ENCODE results near the gene THBS2.

THBS2 gene

DNA sequence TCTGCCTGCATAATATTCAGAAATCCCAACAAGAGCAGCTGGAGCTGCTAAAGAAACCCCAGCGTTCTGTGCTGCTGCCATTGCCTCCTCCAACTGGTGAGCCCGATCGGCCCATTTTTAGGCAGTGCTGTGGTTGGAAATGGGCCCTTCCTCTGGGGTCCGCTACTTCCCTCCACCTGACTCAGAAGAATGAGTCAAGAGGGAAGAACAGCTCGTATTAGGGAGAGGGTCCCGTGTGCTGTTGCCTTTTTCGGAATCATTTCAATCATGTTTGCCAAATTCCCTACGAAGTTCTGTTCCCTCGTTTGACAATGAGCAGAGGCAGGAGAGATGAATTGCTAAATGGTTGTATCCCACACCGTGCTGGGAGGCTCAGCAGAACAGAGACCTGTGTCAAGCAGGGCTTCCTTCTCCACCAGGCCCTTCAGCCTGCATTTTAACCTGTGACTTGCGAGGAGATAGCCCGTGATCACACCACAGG lies 38.4 kb downstream of the THBS2 start:
- TF ChIP-seq ZFP3 (CRISPR knock-in tag; IDR thresholded peaks at IDR 0.05), result 0 out of 2 replicates have a peak, but pooled peaks have one; percentile 18
- TF ChIP-seq BACH2 (CRISPR knock-in tag; IDR thresholded peaks at IDR 0.05; ENCODE audit: borderline replicate concordance), result no peak
- ATAC-seq, result peak; percentile 7; the same call in 2 of the 3 replicates

DNA sequence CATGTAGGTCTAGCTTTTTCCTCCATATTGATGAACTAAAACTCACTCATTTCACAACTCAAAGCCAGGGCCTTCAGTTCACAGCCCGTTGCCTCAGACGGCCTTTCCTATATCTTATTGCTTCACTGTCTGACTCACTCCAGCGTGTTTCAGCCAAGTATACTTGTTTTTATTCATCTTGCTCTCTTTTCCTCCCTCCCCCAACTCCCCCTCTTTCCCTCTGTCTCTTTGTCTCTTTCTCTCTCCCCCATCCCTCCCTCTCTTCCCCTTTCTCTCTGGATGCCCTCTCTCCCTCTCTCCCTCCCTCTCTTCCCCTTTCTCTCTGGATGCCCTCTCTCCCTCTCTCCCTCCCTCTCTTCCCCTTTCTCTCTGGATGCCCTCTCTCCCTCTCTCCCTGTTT lies 38.9 kb downstream of the THBS2 start:
- peak; percentile 75 for ATAC-seq

DNA sequence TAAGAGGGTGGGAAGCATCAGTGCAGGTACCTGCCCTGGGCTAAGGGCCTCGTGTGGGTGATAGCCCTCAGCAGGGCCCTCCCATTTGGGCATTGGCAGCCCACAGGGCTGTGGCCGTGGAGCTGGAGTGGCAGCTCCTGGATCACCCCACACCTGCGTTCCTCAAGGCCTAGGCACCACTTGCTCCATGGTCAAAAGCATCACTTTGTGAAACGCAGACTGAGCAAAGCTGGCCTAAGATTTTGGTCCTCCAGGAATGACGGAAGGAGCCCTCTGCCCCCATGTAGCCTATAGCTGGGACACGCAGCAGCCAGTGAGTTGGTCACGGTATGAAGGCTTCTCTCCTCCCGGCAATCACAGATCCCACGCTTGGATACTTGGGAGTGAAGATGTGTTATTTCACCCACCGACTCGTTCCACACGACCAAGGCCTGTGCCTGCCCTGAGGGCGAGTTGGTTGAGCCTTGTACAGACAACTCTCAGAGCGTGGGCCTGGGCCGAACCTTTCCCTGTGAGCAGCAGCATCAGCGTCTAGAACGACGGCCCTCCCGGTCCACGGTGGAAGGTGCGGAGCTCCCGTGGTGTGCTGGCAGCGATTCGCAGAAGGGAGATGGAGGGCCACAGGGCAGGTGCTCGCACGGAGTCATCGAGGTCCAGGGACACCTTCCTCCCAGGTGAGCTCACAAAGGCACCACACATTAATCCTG lies 39.7 kb downstream of the THBS2 start:
- TF ChIP-seq CSDC2 (CRISPR knock-in tag; IDR thresholded peaks at IDR 0.05), result no peak
- TF ChIP-seq, protein P1, sequence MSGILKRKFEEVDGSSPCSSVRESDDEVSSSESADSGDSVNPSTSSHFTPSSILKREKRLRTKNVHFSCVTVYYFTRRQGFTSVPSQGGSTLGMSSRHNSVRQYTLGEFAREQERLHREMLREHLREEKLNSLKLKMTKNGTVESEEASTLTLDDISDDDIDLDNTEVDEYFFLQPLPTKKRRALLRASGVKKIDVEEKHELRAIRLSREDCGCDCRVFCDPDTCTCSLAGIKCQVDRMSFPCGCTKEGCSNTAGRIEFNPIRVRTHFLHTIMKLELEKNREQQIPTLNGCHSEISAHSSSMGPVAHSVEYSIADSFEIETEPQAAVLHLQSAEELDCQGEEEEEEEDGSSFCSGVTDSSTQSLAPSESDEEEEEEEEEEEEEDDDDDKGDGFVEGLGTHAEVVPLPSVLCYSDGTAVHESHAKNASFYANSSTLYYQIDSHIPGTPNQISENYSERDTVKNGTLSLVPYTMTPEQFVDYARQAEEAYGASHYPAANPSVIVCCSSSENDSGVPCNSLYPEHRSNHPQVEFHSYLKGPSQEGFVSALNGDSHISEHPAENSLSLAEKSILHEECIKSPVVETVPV (CRISPR knock-in tag; IDR thresholded peaks at IDR 0.05), result no peak
- TF ChIP-seq OSR1 (CRISPR knock-in tag; IDR thresholded peaks at IDR 0.05), result no peak
- TF ChIP-seq, protein P2, sequence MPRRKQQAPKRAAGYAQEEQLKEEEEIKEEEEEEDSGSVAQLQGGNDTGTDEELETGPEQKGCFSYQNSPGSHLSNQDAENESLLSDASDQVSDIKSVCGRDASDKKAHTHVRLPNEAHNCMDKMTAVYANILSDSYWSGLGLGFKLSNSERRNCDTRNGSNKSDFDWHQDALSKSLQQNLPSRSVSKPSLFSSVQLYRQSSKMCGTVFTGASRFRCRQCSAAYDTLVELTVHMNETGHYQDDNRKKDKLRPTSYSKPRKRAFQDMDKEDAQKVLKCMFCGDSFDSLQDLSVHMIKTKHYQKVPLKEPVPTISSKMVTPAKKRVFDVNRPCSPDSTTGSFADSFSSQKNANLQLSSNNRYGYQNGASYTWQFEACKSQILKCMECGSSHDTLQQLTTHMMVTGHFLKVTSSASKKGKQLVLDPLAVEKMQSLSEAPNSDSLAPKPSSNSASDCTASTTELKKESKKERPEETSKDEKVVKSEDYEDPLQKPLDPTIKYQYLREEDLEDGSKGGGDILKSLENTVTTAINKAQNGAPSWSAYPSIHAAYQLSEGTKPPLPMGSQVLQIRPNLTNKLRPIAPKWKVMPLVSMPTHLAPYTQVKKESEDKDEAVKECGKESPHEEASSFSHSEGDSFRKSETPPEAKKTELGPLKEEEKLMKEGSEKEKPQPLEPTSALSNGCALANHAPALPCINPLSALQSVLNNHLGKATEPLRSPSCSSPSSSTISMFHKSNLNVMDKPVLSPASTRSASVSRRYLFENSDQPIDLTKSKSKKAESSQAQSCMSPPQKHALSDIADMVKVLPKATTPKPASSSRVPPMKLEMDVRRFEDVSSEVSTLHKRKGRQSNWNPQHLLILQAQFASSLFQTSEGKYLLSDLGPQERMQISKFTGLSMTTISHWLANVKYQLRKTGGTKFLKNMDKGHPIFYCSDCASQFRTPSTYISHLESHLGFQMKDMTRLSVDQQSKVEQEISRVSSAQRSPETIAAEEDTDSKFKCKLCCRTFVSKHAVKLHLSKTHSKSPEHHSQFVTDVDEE (CRISPR knock-in tag; IDR thresholded peaks at IDR 0.05), result no peak
- no peak for TF ChIP-seq TOX (CRISPR knock-in tag; IDR thresholded peaks at IDR 0.05; ENCODE audit: borderline replicate concordance)
- TF ChIP-seq ZC3H10 (CRISPR knock-in tag; IDR thresholded peaks at IDR 0.05), result no peak
- TF ChIP-seq SNAI2 (CRISPR knock-in tag; IDR thresholded peaks at IDR 0.05), result no peak
- TF ChIP-seq ESRRG (CRISPR knock-in tag; IDR thresholded peaks at IDR 0.05), result no peak
- no peak for TF ChIP-seq ZFP3 (CRISPR knock-in tag; IDR thresholded peaks at IDR 0.05)
- TF ChIP-seq GLIS3 (CRISPR knock-in tag; IDR thresholded peaks at IDR 0.05), result no peak
- TF ChIP-seq, protein P3, sequence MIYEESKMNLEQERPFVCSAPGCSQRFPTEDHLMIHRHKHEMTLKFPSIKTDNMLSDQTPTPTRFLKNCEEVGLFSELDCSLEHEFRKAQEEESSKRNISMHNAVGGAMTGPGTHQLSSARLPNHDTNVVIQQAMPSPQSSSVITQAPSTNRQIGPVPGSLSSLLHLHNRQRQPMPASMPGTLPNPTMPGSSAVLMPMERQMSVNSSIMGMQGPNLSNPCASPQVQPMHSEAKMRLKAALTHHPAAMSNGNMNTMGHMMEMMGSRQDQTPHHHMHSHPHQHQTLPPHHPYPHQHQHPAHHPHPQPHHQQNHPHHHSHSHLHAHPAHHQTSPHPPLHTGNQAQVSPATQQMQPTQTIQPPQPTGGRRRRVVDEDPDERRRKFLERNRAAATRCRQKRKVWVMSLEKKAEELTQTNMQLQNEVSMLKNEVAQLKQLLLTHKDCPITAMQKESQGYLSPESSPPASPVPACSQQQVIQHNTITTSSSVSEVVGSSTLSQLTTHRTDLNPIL (CRISPR knock-in tag; IDR thresholded peaks at IDR 0.05; ENCODE audit: low read depth), result no peak
- no peak for TF ChIP-seq ARNTL (CRISPR knock-in tag; IDR thresholded peaks at IDR 0.05; ENCODE audit: borderline replicate concordance, low read depth)
- no peak for TF ChIP-seq ZNF8 (CRISPR knock-in tag; IDR thresholded peaks at IDR 0.05)
- no peak for TF ChIP-seq BACH2 (CRISPR knock-in tag; IDR thresholded peaks at IDR 0.05; ENCODE audit: borderline replicate concordance)
- no peak for TF ChIP-seq PPARA (CRISPR knock-in tag; IDR thresholded peaks at IDR 0.05; ENCODE audit: borderline replicate concordance)
- ATAC-seq, result peak; percentile 2; the same call in 1 of the 3 replicates

DNA sequence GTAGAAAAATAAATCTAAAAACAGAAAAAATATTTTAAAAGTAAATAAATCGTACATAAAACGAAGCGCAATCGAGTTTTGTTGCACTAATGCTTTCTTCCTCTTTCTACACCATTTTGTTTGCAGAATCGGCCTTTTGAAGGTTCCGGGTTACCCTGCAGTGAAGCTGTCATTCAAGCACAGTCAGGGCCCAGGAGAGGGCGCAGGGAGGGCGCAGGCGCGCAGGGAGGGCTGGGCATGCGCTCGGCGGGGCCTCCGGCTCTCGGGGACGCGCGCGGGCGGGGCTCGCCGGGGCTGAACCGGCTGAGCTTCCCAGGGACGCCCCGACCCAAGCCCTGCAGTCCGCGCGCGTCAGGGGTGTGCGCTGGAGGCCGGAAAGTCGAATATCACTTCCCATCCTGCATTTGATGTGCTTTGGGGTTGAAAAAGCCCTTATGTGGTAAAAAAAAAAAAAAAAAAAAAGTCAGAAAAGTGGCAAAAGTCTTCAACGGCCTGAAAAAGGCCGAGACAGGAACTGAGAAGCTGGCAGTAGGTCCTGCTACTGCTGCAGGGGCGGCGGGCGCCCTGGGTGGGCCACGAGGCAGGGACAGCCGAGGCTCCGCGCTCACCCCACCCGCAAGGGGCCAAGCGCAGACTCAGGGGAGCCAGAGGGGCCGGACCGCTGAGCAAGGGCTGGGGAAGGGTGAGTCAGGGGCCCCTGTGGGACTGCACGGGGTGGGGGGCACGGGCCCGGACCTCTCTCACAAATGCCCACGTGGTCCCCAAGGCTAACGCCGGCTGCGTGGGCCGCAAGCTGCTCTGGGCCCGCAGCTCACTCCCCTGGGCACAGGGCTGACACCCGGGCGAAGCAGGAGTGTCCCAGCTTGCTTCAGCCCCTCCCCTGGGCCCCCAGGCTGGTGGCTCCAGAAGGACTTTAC lies 40.5 kb downstream of the THBS2 start:
- peak; percentile 96 for ATAC-seq

More for the DNA sequence above, 40.5 kb downstream of the THBS2 start:
- TF ChIP-seq TCF4 (CRISPR knock-in tag; IDR thresholded peaks at IDR 0.05; ENCODE audit: borderline replicate concordance) (no peak), GLIS3 (CRISPR knock-in tag; IDR thresholded peaks at IDR 0.05) (no peak), ZC3H10 (CRISPR knock-in tag; IDR thresholded peaks at IDR 0.05) (no peak), ESRRG (CRISPR knock-in tag; IDR thresholded peaks at IDR 0.05) (no peak), BACH2 (CRISPR knock-in tag; IDR thresholded peaks at IDR 0.05; ENCODE audit: borderline replicate concordance) (no peak), TOX (CRISPR knock-in tag; IDR thresholded peaks at IDR 0.05; ENCODE audit: borderline replicate concordance) (no peak), ARNTL (CRISPR knock-in tag; IDR thresholded peaks at IDR 0.05; ENCODE audit: borderline replicate concordance, low read depth) (no peak), ZFP3 (CRISPR knock-in tag; IDR thresholded peaks at IDR 0.05) (no peak), ZFP30 (CRISPR knock-in tag; IDR thresholded peaks at IDR 0.05) (no peak), SNAI2 (CRISPR knock-in tag; IDR thresholded peaks at IDR 0.05) (no peak), RARB (CRISPR knock-in tag; IDR thresholded peaks at IDR 0.05) (no peak)
- TF ChIP-seq, protein P4, sequence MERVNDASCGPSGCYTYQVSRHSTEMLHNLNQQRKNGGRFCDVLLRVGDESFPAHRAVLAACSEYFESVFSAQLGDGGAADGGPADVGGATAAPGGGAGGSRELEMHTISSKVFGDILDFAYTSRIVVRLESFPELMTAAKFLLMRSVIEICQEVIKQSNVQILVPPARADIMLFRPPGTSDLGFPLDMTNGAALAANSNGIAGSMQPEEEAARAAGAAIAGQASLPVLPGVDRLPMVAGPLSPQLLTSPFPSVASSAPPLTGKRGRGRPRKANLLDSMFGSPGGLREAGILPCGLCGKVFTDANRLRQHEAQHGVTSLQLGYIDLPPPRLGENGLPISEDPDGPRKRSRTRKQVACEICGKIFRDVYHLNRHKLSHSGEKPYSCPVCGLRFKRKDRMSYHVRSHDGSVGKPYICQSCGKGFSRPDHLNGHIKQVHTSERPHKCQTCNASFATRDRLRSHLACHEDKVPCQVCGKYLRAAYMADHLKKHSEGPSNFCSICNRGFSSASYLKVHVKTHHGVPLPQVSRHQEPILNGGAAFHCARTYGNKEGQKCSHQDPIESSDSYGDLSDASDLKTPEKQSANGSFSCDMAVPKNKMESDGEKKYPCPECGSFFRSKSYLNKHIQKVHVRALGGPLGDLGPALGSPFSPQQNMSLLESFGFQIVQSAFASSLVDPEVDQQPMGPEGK (CRISPR knock-in tag; IDR thresholded peaks at IDR 0.05; ENCODE audit: borderline replicate concordance), result no peak
- TF ChIP-seq, protein P5, sequence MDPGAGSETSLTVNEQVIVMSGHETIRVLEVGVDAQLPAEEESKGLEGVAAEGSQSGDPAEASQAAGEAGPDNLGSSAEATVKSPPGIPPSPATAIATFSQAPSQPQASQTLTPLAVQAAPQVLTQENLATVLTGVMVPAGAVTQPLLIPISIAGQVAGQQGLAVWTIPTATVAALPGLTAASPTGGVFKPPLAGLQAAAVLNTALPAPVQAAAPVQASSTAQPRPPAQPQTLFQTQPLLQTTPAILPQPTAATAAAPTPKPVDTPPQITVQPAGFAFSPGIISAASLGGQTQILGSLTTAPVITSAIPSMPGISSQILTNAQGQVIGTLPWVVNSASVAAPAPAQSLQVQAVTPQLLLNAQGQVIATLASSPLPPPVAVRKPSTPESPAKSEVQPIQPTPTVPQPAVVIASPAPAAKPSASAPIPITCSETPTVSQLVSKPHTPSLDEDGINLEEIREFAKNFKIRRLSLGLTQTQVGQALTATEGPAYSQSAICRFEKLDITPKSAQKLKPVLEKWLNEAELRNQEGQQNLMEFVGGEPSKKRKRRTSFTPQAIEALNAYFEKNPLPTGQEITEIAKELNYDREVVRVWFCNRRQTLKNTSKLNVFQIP (CRISPR knock-in tag; IDR thresholded peaks at IDR 0.05; ENCODE audit: borderline replicate concordance, low read depth), result no peak
- TF ChIP-seq, protein P1 (CRISPR knock-in tag; IDR thresholded peaks at IDR 0.05), result no peak
